Heart left ventricle (tissue), 16 donors: Measurements from ENCODE around the gene TTBK2. TPM values are rescaled to one million over a fixed set of nuclear protein-coding genes. Genes with fewer than 3 reads are reported as not detected.

ENCODE experiments used
- ATAC-seq, 4 donors: fragments of 200-7000 bp; cut with Tn5 transposase; one replicate each; pipeline ENCODE4 v1.9.1; 2020 to 2022; ENCODE audit warnings: moderate library complexity in 4 of 4, mild to moderate bottlenecking in 3 of 4, moderate number of reproducible peaks in 1 of 4
- DNase-seq, 5 donors: peaks; one replicate each; pipeline ENCODE4 v3.0.0-alpha.2; 2020
- H3K27ac ChIP-seq, 12 donors: fragments of 200-600 bp; sonication (generic) in 4 of 12; one replicate each; pipeline versions ENCODE4 v1.5.0 to v1.8.0; 2016 to 2022; ENCODE audit warnings: mild to moderate bottlenecking in 2 of 12
- H3K27me3 ChIP-seq, 9 donors: fragments of 200-600 bp; sonication (generic) in 2 of 9; one replicate each; pipeline versions ENCODE4 v1.5.1 to v1.8.0; 2016 to 2022; ENCODE audit warnings: mild to moderate bottlenecking in 3 of 9
- H3K36me3 ChIP-seq, 9 donors: fragments of 200-600 bp; sonication (generic) in 2 of 9; one replicate each; pipeline versions ENCODE4 v1.5.0 to v1.8.0; 2018 to 2022; ENCODE audit warnings: mild to moderate bottlenecking in 2 of 9
- H3K4me1 ChIP-seq, 12 donors: fragments of 200-600 bp; sonication (generic) in 4 of 12; one replicate each; pipeline versions ENCODE4 v1.5.0 to v1.8.0; 2016 to 2022; ENCODE audit warnings: mild to moderate bottlenecking in 3 of 12
- H3K4me3 ChIP-seq, 12 donors: fragments of 200-600 bp; sonication (generic) in 4 of 12; one replicate each; pipeline versions ENCODE4 v1.5.0 to v1.8.0; 2017 to 2022; ENCODE audit warnings: mild to moderate bottlenecking in 9 of 12, moderate library complexity in 4 of 12
- H3K9me3 ChIP-seq, 12 donors: fragments of 200-600 bp; sonication (generic) in 4 of 12; one replicate each; pipeline versions ENCODE4 v1.5.0 to v1.8.0; 2016 to 2022; ENCODE audit warnings: mild to moderate bottlenecking in 1 of 12
- POLR2A ChIP-seq, 2 donors: fragments of 450-650 bp; IDR thresholded peaks; one replicate each; pipeline ENCODE4 v1.6.1; 2017; ENCODE audit warnings: antibody characterized with exemption in 2 of 2, mild to moderate bottlenecking in 2 of 2, moderate library complexity in 2 of 2
- WGBS, 4 donors: extraction: QIAGEN DNeasy Blood & Tissue Kit in 2 of 4; methylation state at CpG; one replicate each; pipeline versions ENCODE4 v1.1.5 to v1.1.7; 2013 to 2018; 5-methylcytosine and 5-hydroxymethylcytosine counted together
- intact Hi-C, 10 donors: fragments of 100-400 bp; cut with DNase I; formaldehyde crosslinking; loops; one replicate each; pipeline versions ENCODE4 v1.11.1 to v1.14.2; 2022
- polyA plus RNA-seq, 2 donors: library from polyadenylated mRNA; stranded (reverse); fragments of 200-250 nt; gene quantifications; one replicate each; pipeline ENCODE4 v1.2.3, GENCODE V29; 2013
- total RNA-seq, 9 donors: library from RNA; depleted of rRNA in 2 of 9; stranded (reverse); fragments of >200 nt in 2 of 9; fragmentation: NEBNext Ultra II Directional in 3 of 9; extraction: Animal tissue kit (Norgen Biotek cat#: 25700) in 3 of 9; gene quantifications; one replicate each; pipeline versions ENCODE4 v1.1.0 to v1.2.4, GENCODE V29; 2016 to 2023
- TF ChIP-seq, protein P1 (sequence below), 12 donors: fragments of 200-600 bp; sonication (generic) in 4 of 12; IDR thresholded peaks; one replicate each; pipeline versions ENCODE4 v1.5.0 to v1.8.0; 2018 to 2022; ENCODE audit warnings: antibody characterized with exemption in 12 of 12, mild to moderate bottlenecking in 5 of 12
- donor health status: ischemic (EF 13 %, LVEDD 7.1; RV severe dilation, severe dysfunction).
- donor health status: healthy with polysubstance abuse.
- donor health status: DM: no; HTN: yes; CAD: no.
- donor health status: DM: no; HTN: no; CAD: no.
- donor health status: ischemic (EF 25% LVEDD 6.9; RV normal size, moderate dysfunction).
- donor health status: ischemic (EF 25% LVEDD 5.7; RV mildly dilated, moderate dysfunction).
- donor health status: healthy.
- donor health status: DM: yes; HTN: yes; CAD: no.
- donor health status: ischemic (EF 35%, LVEDD 5.7; RV mildly dilated, moderate dysfunction).
- donor health status: nonischemic (EF 11% LVEDD 7.7; RV severe dilation, severe dysfunction).
- donor health status: DM: yes; HTN: yes; CAD: no.
- donor health status: PGD.
- donor health status: ischemic (EF 29% LVEDD 5.4; RV normal size, mild dysfunction).
- donor health status: nonischemic (EF 23%, LVEDD 6.1; RV moderate dilation, normal function).

The TTBK2 gene
- total and polyA plus RNA-seq, 11 donors: 4.9 to 27.9 (median 19.1) TPM

DNA sequence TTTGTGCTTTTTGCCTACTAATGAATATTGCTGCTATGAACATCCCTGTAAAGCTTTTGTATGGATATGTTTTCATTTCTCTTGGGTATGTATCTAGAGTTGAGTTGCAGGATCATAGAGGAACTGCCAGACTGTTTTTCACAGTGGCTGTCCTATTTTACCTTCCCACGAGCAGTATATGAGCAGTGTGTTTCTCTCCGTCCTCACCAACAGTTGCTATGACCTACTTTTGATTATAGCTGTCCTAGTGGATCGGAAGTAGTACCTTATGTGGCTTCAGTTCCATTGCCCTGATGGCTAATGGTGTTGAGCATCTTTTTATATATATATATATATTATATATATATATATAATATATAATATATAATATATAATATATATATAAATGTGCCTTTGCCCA, 208.8 kb downstream of the TTBK2 start:
- WGBS, 4 donors: 55 to 76% (median 69%) methylated on average over 3 of the region's 3 CpGs
- H3K27ac ChIP-seq: no peak overlapping the region
- DNase-seq (no peak), ATAC-seq (peak in 3 of 4 donors; percentile 30 to 48 (median 34))
- no peaks in the 10 kb centered on the region for H3K9me3 ChIP-seq
- peaks cover 0 to 15% (median 2%) of the 10 kb centered on the region in 9 donors for H3K36me3 ChIP-seq
- intact Hi-C loops: no loop called here
- no peak overlapping the region for H3K4me3 ChIP-seq
- peaks cover 0 to 7% (median 3%) of the 10 kb centered on the region in 12 donors for H3K4me1 ChIP-seq
- no peaks in the 10 kb centered on the region for H3K27me3 ChIP-seq
- TF ChIP-seq, protein P1, sequence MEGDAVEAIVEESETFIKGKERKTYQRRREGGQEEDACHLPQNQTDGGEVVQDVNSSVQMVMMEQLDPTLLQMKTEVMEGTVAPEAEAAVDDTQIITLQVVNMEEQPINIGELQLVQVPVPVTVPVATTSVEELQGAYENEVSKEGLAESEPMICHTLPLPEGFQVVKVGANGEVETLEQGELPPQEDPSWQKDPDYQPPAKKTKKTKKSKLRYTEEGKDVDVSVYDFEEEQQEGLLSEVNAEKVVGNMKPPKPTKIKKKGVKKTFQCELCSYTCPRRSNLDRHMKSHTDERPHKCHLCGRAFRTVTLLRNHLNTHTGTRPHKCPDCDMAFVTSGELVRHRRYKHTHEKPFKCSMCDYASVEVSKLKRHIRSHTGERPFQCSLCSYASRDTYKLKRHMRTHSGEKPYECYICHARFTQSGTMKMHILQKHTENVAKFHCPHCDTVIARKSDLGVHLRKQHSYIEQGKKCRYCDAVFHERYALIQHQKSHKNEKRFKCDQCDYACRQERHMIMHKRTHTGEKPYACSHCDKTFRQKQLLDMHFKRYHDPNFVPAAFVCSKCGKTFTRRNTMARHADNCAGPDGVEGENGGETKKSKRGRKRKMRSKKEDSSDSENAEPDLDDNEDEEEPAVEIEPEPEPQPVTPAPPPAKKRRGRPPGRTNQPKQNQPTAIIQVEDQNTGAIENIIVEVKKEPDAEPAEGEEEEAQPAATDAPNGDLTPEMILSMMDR (IDR thresholded peaks at IDR 0.05): no peak
- TF ChIP-seq POLR2A (IDR thresholded peaks at IDR 0.05): no peak

GRCh38 chr15:42710662-42711061, 209.9 kb downstream of the TTBK2 start:
- DNase-seq: peak in 1 of 5 donors; percentile 4
- Histone ChIP-seq H3K4me1 (peaks cover 0 to 7% (median 3%) of the 10 kb centered on the region in 12 donors), H3K4me3 (no peak overlapping the region), H3K27ac (no peak overlapping the region), H3K27me3 (no peaks in the 10 kb centered on the region), H3K36me3 (peaks cover 0 to 13% (median 3%) of the 10 kb centered on the region in 9 donors), H3K9me3 (no peaks in the 10 kb centered on the region)
- WGBS, 4 donors: 53 to 62% (median 56%) methylated on average over 2 of the region's 2 CpGs
- no peak for TF ChIP-seq POLR2A (IDR thresholded peaks at IDR 0.05)
- TF ChIP-seq, protein P1 (IDR thresholded peaks at IDR 0.05): no peak
- ATAC-seq: peak in 3 of 4 donors; percentile 51 to 65 (median 65)
- intact Hi-C loops: no loop called here

- intact Hi-C loops: loop anchor here in 2 of 10 donors (5.0 kb wide), 1 partner anchor 219 kb away; no protein-coding TSS in a partner anchor
- TF ChIP-seq, protein P1 (IDR thresholded peaks at IDR 0.05): no peak
- no peak for TF ChIP-seq POLR2A (IDR thresholded peaks at IDR 0.05)
- ATAC-seq (no peak), DNase-seq (no peak)
- Histone ChIP-seq H3K4me3 (no peak overlapping the region), H3K9me3 (no peaks in the 10 kb centered on the region), H3K27me3 (no peaks in the 10 kb centered on the region), H3K4me1 (peaks cover 0 to 7% (median 3%) of the 10 kb centered on the region in 12 donors), H3K27ac (no peak overlapping the region), H3K36me3 (peaks cover 0 to 30% (median 3%) of the 10 kb centered on the region in 9 donors)
- 76 to 84% (median 81%) methylated on average over 3 of the region's 3 CpGs for WGBS, 4 donors
Measured at GRCh38 chr15:42707873-42708544, 212.6 kb downstream of the TTBK2 start.

GRCh38 chr15:42707068-42707467, 213.5 kb downstream of the TTBK2 start:
- intact Hi-C loops: loop anchor here in 2 of 10 donors (5.0 kb wide), 1 partner anchor 220 kb away; no protein-coding TSS in a partner anchor
- no peak for ATAC-seq
- Histone ChIP-seq H3K36me3 (peaks cover 0 to 34% (median 9%) of the 10 kb centered on the region in 9 donors), H3K4me3 (no peak overlapping the region), H3K27me3 (no peaks in the 10 kb centered on the region), H3K27ac (no peak overlapping the region), H3K4me1 (peaks cover 0 to 7% (median 3%) of the 10 kb centered on the region in 12 donors), H3K9me3 (no peaks in the 10 kb centered on the region)
- no peak for DNase-seq
- TF ChIP-seq, protein P1 (IDR thresholded peaks at IDR 0.05): no peak
- 90 to 98% (median 95%) methylated on average over 2 of the region's 2 CpGs for WGBS, 4 donors
